ENCODE data around the gene LRRC36.

Gene LRRC36

GRCh38 chr16:67421030-67421429, 94.4 kb downstream of the LRRC36 start:
- H2BK120ac ChIP-seq (ENCODE audit: insufficient read depth, low read length, poor library complexity) = no peak overlapping the region
- H3K79me2 ChIP-seq (ENCODE audit: control insufficient read depth, insufficient read depth, low read length, poor library complexity) = peaks cover 3% of the 10 kb centered on the region
- no peak overlapping the region for H4K8ac ChIP-seq (ENCODE audit: low read depth, low read length)
- H3K36me3 ChIP-seq (ENCODE audit: control insufficient read depth in 1 of 2, insufficient read depth in 2 of 2, low read length in 2 of 2) = no peaks in the 10 kb centered on the region
- H3K4me1 ChIP-seq (ENCODE audit: control insufficient read depth in 1 of 2, insufficient read depth in 2 of 2, low read length in 2 of 2) = peaks cover 9 to 11% of the 10 kb centered on the region in 2 experiments
- no peak overlapping the region for H3K4me2 ChIP-seq (ENCODE audit: low read length)
- H3K18ac ChIP-seq (ENCODE audit: low read length) = no peak overlapping the region
- H3K4me3 ChIP-seq (ENCODE audit: low read depth, low read length) = no peak overlapping the region
- no peak overlapping the region for H3K4ac ChIP-seq (ENCODE audit: low read depth, low read length)
- H4K12ac ChIP-seq (ENCODE audit: low read depth, low read length) = no peak overlapping the region
- no peak overlapping the region for H3K9ac ChIP-seq (ENCODE audit: low read length)
- H3K27ac ChIP-seq (ENCODE audit: low read depth, low read length) = no peak overlapping the region
- no peak overlapping the region for H3K23ac ChIP-seq (ENCODE audit: low read length)
- no peak for DNase-seq
- H3K79me1 ChIP-seq (ENCODE audit: low read length) = peaks cover 11% of the 10 kb centered on the region
- no CpG with 5 or more reads among the region's 4 CpGs for WGBS (ENCODE audit: extremely low coverage, insufficient coverage, insufficient read length)
- H2AK5ac ChIP-seq (ENCODE audit: low read length) = no peak overlapping the region
- no peak overlapping the region for H4K91ac ChIP-seq (ENCODE audit: low read depth, low read length)
- H3K14ac ChIP-seq (ENCODE audit: low read length) = no peak overlapping the region
- no peak overlapping the region for H2AFZ ChIP-seq (ENCODE audit: insufficient read depth, low read length, poor library complexity)
- H3K9me3 ChIP-seq (ENCODE audit: insufficient read depth, low read depth, low read length) = no peaks in the 10 kb centered on the region
- no peaks in the 10 kb centered on the region for H3K27me3 ChIP-seq (ENCODE audit: insufficient read depth, low read length)
- H2BK12ac ChIP-seq (ENCODE audit: low read length) = no peak overlapping the region
- no peak overlapping the region for H2BK5ac ChIP-seq (ENCODE audit: low read depth, low read length, poor library complexity)

DNA sequence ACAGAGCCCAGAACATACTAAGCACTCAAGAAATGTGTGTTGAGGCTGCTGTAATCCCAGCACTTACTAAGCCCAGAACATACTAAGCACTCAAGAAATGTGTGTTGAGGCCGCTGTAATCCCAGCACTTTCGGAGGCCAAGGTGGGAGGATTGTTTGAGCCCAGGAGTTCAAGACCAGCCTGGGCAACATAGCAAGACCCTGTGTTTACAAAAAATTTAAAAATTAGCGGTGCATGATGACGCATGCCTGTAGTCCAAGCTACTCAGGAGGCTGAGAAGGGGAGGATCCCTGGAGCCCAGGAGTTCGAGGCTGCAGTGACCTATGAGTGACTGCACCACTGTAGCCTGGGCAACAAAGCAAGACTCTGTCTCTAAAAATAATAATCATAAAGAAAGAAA, 96.4 kb downstream of the LRRC36 start:
- H2BK5ac ChIP-seq (ENCODE audit: low read depth, low read length, poor library complexity) = no peak overlapping the region
- H3K79me2 ChIP-seq (ENCODE audit: control insufficient read depth, insufficient read depth, low read length, poor library complexity) = no peaks in the 10 kb centered on the region
- H3K14ac ChIP-seq (ENCODE audit: low read length) = no peak overlapping the region
- H3K4ac ChIP-seq (ENCODE audit: low read depth, low read length) = no peak overlapping the region
- H3K4me3 ChIP-seq (ENCODE audit: low read depth, low read length) = no peak overlapping the region
- no peak overlapping the region for H3K23ac ChIP-seq (ENCODE audit: low read length)
- H2BK120ac ChIP-seq (ENCODE audit: insufficient read depth, low read length, poor library complexity) = no peak overlapping the region
- H2AK5ac ChIP-seq (ENCODE audit: low read length) = no peak overlapping the region
- H3K79me1 ChIP-seq (ENCODE audit: low read length) = peaks cover 3% of the 10 kb centered on the region
- H3K27me3 ChIP-seq (ENCODE audit: insufficient read depth, low read length) = no peaks in the 10 kb centered on the region
- no peak overlapping the region for H3K18ac ChIP-seq (ENCODE audit: low read length)
- H2AFZ ChIP-seq (ENCODE audit: insufficient read depth, low read length, poor library complexity) = no peak overlapping the region
- no peak overlapping the region for H2BK12ac ChIP-seq (ENCODE audit: low read length)
- WGBS (ENCODE audit: extremely low coverage, insufficient coverage, insufficient read length) = no CpG with 5 or more reads among the region's 5 CpGs
- H4K91ac ChIP-seq (ENCODE audit: low read depth, low read length) = no peak overlapping the region
- DNase-seq = no peak
- H3K27ac ChIP-seq (ENCODE audit: low read depth, low read length) = no peak overlapping the region
- H3K9me3 ChIP-seq (ENCODE audit: insufficient read depth, low read depth, low read length) = no peaks in the 10 kb centered on the region
- H3K4me1 ChIP-seq (ENCODE audit: control insufficient read depth in 1 of 2, insufficient read depth in 2 of 2, low read length in 2 of 2) = peaks cover 0 to 6% of the 10 kb centered on the region in 2 experiments
- no peak overlapping the region for H4K12ac ChIP-seq (ENCODE audit: low read depth, low read length)
- H4K8ac ChIP-seq (ENCODE audit: low read depth, low read length) = no peak overlapping the region
- H3K36me3 ChIP-seq (ENCODE audit: control insufficient read depth in 1 of 2, insufficient read depth in 2 of 2, low read length in 2 of 2) = no peaks in the 10 kb centered on the region
- no peak overlapping the region for H3K9ac ChIP-seq (ENCODE audit: low read length)
- no peak overlapping the region for H3K4me2 ChIP-seq (ENCODE audit: low read length)

- H4K91ac ChIP-seq (ENCODE audit: low read depth, low read length) = no peak overlapping the region
- no peak overlapping the region for H2AK5ac ChIP-seq (ENCODE audit: low read length)
- H4K8ac ChIP-seq (ENCODE audit: low read depth, low read length) = no peak overlapping the region
- WGBS (ENCODE audit: extremely low coverage, insufficient coverage, insufficient read length) = no CpG with 5 or more reads among the region's 9 CpGs
- H3K14ac ChIP-seq (ENCODE audit: low read length) = no peak overlapping the region
- H3K4ac ChIP-seq (ENCODE audit: low read depth, low read length) = no peak overlapping the region
- H3K79me2 ChIP-seq (ENCODE audit: control insufficient read depth, insufficient read depth, low read length, poor library complexity) = no peaks in the 10 kb centered on the region
- H3K4me2 ChIP-seq (ENCODE audit: low read length) = no peak overlapping the region
- no peak overlapping the region for H2BK120ac ChIP-seq (ENCODE audit: insufficient read depth, low read length, poor library complexity)
- peaks cover under 1% of the 10 kb centered on the region for H3K27me3 ChIP-seq (ENCODE audit: insufficient read depth, low read length)
- DNase-seq = no peak
- H3K9me3 ChIP-seq (ENCODE audit: insufficient read depth, low read depth, low read length) = no peaks in the 10 kb centered on the region
- no peak overlapping the region for H3K27ac ChIP-seq (ENCODE audit: low read depth, low read length)
- H2AFZ ChIP-seq (ENCODE audit: insufficient read depth, low read length, poor library complexity) = no peak overlapping the region
- H3K18ac ChIP-seq (ENCODE audit: low read length) = no peak overlapping the region
- peaks cover 0 to 8% of the 10 kb centered on the region in 2 experiments for H3K4me1 ChIP-seq (ENCODE audit: control insufficient read depth in 1 of 2, insufficient read depth in 2 of 2, low read length in 2 of 2)
- H3K23ac ChIP-seq (ENCODE audit: low read length) = no peak overlapping the region
- H2BK5ac ChIP-seq (ENCODE audit: low read depth, low read length, poor library complexity) = no peak overlapping the region
- H4K12ac ChIP-seq (ENCODE audit: low read depth, low read length) = no peak overlapping the region
- H3K36me3 ChIP-seq (ENCODE audit: control insufficient read depth in 1 of 2, insufficient read depth in 2 of 2, low read length in 2 of 2) = no peaks in the 10 kb centered on the region
- peaks cover 3% of the 10 kb centered on the region for H3K79me1 ChIP-seq (ENCODE audit: low read length)
- H2BK12ac ChIP-seq (ENCODE audit: low read length) = no peak overlapping the region
- no peak overlapping the region for H3K4me3 ChIP-seq (ENCODE audit: low read depth, low read length)
- H3K9ac ChIP-seq (ENCODE audit: low read length) = no peak overlapping the region
Observed at GRCh38 chr16:67423611-67424260, 97.1 kb downstream of the LRRC36 start.

- H2BK120ac ChIP-seq (ENCODE audit: insufficient read depth, low read length, poor library complexity) = no peak overlapping the region
- no peaks in the 10 kb centered on the region for H3K9me3 ChIP-seq (ENCODE audit: insufficient read depth, low read depth, low read length)
- no peak overlapping the region for H4K91ac ChIP-seq (ENCODE audit: low read depth, low read length)
- no peak overlapping the region for H3K4me2 ChIP-seq (ENCODE audit: low read length)
- no peak overlapping the region for H2BK5ac ChIP-seq (ENCODE audit: low read depth, low read length, poor library complexity)
- no peak overlapping the region for H3K14ac ChIP-seq (ENCODE audit: low read length)
- H3K4me1 ChIP-seq (ENCODE audit: control insufficient read depth in 1 of 2, insufficient read depth in 2 of 2, low read length in 2 of 2) = peaks cover 0 to 7% of the 10 kb centered on the region in 2 experiments
- H2AK5ac ChIP-seq (ENCODE audit: low read length) = no peak overlapping the region
- peak; percentile 87 to 95 for DNase-seq
- peaks cover 5% of the 10 kb centered on the region for H3K27me3 ChIP-seq (ENCODE audit: insufficient read depth, low read length)
- WGBS (ENCODE audit: extremely low coverage, insufficient coverage, insufficient read length) = no CpG with 5 or more reads among the region's 5 CpGs
- H3K4ac ChIP-seq (ENCODE audit: low read depth, low read length) = no peak overlapping the region
- no peak overlapping the region for H3K27ac ChIP-seq (ENCODE audit: low read depth, low read length)
- H2AFZ ChIP-seq (ENCODE audit: insufficient read depth, low read length, poor library complexity) = no peak overlapping the region
- H4K12ac ChIP-seq (ENCODE audit: low read depth, low read length) = no peak overlapping the region
- H4K8ac ChIP-seq (ENCODE audit: low read depth, low read length) = no peak overlapping the region
- H3K4me3 ChIP-seq (ENCODE audit: low read depth, low read length) = no peak overlapping the region
- H3K18ac ChIP-seq (ENCODE audit: low read length) = no peak overlapping the region
- H3K9ac ChIP-seq (ENCODE audit: low read length) = no peak overlapping the region
- H3K79me1 ChIP-seq (ENCODE audit: low read length) = peaks cover 3% of the 10 kb centered on the region
- H3K79me2 ChIP-seq (ENCODE audit: control insufficient read depth, insufficient read depth, low read length, poor library complexity) = no peaks in the 10 kb centered on the region
- no peak overlapping the region for H3K23ac ChIP-seq (ENCODE audit: low read length)
- no peaks in the 10 kb centered on the region for H3K36me3 ChIP-seq (ENCODE audit: control insufficient read depth in 1 of 2, insufficient read depth in 2 of 2, low read length in 2 of 2)
- H2BK12ac ChIP-seq (ENCODE audit: low read length) = no peak overlapping the region
Observed at GRCh38 chr16:67424261-67424615, 97.6 kb downstream of the LRRC36 start.

All from trophoblast cell (in vitro differentiated cells and primary cell).